Stimulated activated CD4-positive, alpha-beta T cell treated with anti-CD3 and anti-CD28 coated beads, TNF-alpha, amount 100 ng/mL, for 4 hours (primary cell): Measurements from ENCODE around the gene CDC42BPB.
"Not testable (repeated sequence)": the region's sequence is repeated elsewhere in the genome, so short reads cannot be mapped to it uniquely, and the experiment has no call there.

ENCODE experiments used
- DNase-seq, 3 experiments: peaks; one replicate each; pipeline ENCODE4 v3.0.0-alpha.2; 2020; ENCODE audit warnings: low read depth in 3 of 3

CDC42BPB gene

GRCh38 chr14:103047453-103047852 lies 9.9 kb downstream of the CDC42BPB start:
- DNase-seq = not testable (repeated sequence)

GRCh38 chr14:103045371-103045869 lies 11.9 kb downstream of the CDC42BPB start:
- DNase-seq = no peak

- DNase-seq = no peak
These were observed 13.9 kb downstream of the CDC42BPB start for GRCh38 chr14:103043257-103044015.

GRCh38 chr14:103041464-103041863 lies 15.9 kb downstream of the CDC42BPB start:
- no peak for DNase-seq

- DNase-seq = no peak
These were observed 23.7 kb downstream of the CDC42BPB start for GRCh38 chr14:103033681-103034096.

- DNase-seq = no peak
These were observed 25.4 kb downstream of the CDC42BPB start for GRCh38 chr14:103031956-103032355.

- no peak for DNase-seq
These were observed 25.8 kb downstream of the CDC42BPB start for GRCh38 chr14:103031566-103031911.

GRCh38 chr14:103030741-103031565 lies 26.4 kb downstream of the CDC42BPB start:
- DNase-seq = no peak

- DNase-seq = no peak
These were observed 27.4 kb downstream of the CDC42BPB start for GRCh38 chr14:103029936-103030335.

- DNase-seq = no peak
These were observed 28.6 kb downstream of the CDC42BPB start for GRCh38 chr14:103028772-103029171.

GRCh38 chr14:103028161-103028767 lies 29.1 kb downstream of the CDC42BPB start:
- DNase-seq = no peak

GRCh38 chr14:103027451-103027850 lies 29.9 kb downstream of the CDC42BPB start:
- DNase-seq = no peak

GRCh38 chr14:103026988-103027387 lies 30.4 kb downstream of the CDC42BPB start:
- no peak for DNase-seq

- not testable (repeated sequence) for DNase-seq
These were observed 31.2 kb downstream of the CDC42BPB start for GRCh38 chr14:103026196-103026595.

GRCh38 chr14:103023881-103024473 lies 33.4 kb downstream of the CDC42BPB start:
- no peak for DNase-seq

- no peak for DNase-seq
These were observed 34.7 kb downstream of the CDC42BPB start for GRCh38 chr14:103022685-103023044.

GRCh38 chr14:103022002-103022684 lies 35.2 kb downstream of the CDC42BPB start:
- DNase-seq = no peak

GRCh38 chr14:103021684-103022001 lies 35.7 kb downstream of the CDC42BPB start:
- no peak for DNase-seq

GRCh38 chr14:103020271-103021170 lies 36.8 kb downstream of the CDC42BPB start:
- DNase-seq = no peak

- DNase-seq = no peak
These were observed 37.5 kb downstream of the CDC42BPB start for GRCh38 chr14:103019826-103020225.

- DNase-seq = no peak
These were observed 38.1 kb downstream of the CDC42BPB start for GRCh38 chr14:103019236-103019635.
